Measurements from ENCODE around the gene NBEAL1.
"Not testable (repeated sequence)": the region's sequence is repeated elsewhere in the genome, so short reads cannot be mapped to it uniquely, and the experiment has no call there.

Gene NBEAL1

GRCh38 chr2:203038586-203038985 is 23.9 kb downstream of the NBEAL1 start:
- H3K4me3 ChIP-seq (ENCODE audit: low read depth, low read length), result no peak overlapping the region

- not testable (repeated sequence) for H3K4me3 ChIP-seq (ENCODE audit: low read depth, low read length)
These were observed 24.5 kb downstream of the NBEAL1 start for GRCh38 chr2:203039211-203039610.

GRCh38 chr2:203040966-203041521 is 26.4 kb downstream of the NBEAL1 start:
- no peak overlapping the region for H3K4me3 ChIP-seq (ENCODE audit: low read depth, low read length)

GRCh38 chr2:203042178-203042577 is 27.5 kb downstream of the NBEAL1 start:
- no peak overlapping the region for H3K4me3 ChIP-seq (ENCODE audit: low read depth, low read length)

- no peak overlapping the region for H3K4me3 ChIP-seq (ENCODE audit: low read depth, low read length)
These were observed 28.6 kb downstream of the NBEAL1 start for GRCh38 chr2:203043226-203043625.

GRCh38 chr2:203045867-203046266 is 31.2 kb downstream of the NBEAL1 start:
- no peak overlapping the region for H3K4me3 ChIP-seq (ENCODE audit: low read depth, low read length)

GRCh38 chr2:203052539-203052938 is 37.9 kb downstream of the NBEAL1 start:
- H3K4me3 ChIP-seq (ENCODE audit: low read depth, low read length), result no peak overlapping the region

- H3K4me3 ChIP-seq (ENCODE audit: low read depth, low read length), result no peak overlapping the region
These were observed 45.0 kb downstream of the NBEAL1 start for GRCh38 chr2:203059567-203060240.

- no peak overlapping the region for H3K4me3 ChIP-seq (ENCODE audit: low read depth, low read length)
These were observed 46.7 kb downstream of the NBEAL1 start for GRCh38 chr2:203061346-203061745.

- no peak overlapping the region for H3K4me3 ChIP-seq (ENCODE audit: low read depth, low read length)
These were observed 47.5 kb downstream of the NBEAL1 start for GRCh38 chr2:203062126-203062525.

- not testable (repeated sequence) for H3K4me3 ChIP-seq (ENCODE audit: low read depth, low read length)
These were observed 51.9 kb downstream of the NBEAL1 start for GRCh38 chr2:203066519-203067091.

GRCh38 chr2:203070701-203071100 is 56.0 kb downstream of the NBEAL1 start:
- no peak overlapping the region for H3K4me3 ChIP-seq (ENCODE audit: low read depth, low read length)

- no peak overlapping the region for H3K4me3 ChIP-seq (ENCODE audit: low read depth, low read length)
These were observed 56.5 kb downstream of the NBEAL1 start for GRCh38 chr2:203071148-203071547.

- no peak overlapping the region for H3K4me3 ChIP-seq (ENCODE audit: low read depth, low read length)
These were observed 57.7 kb downstream of the NBEAL1 start for GRCh38 chr2:203072371-203072770.

GRCh38 chr2:203077451-203077850 is 62.8 kb downstream of the NBEAL1 start:
- H3K4me3 ChIP-seq (ENCODE audit: low read depth, low read length), result no peak overlapping the region

GRCh38 chr2:203080447-203081045 is 65.9 kb downstream of the NBEAL1 start:
- H3K4me3 ChIP-seq (ENCODE audit: low read depth, low read length), result no peak overlapping the region

- no peak overlapping the region for H3K4me3 ChIP-seq (ENCODE audit: low read depth, low read length)
These were observed 68.7 kb downstream of the NBEAL1 start for GRCh38 chr2:203083328-203083727.

GRCh38 chr2:203086381-203086780 is 71.7 kb downstream of the NBEAL1 start:
- not testable (repeated sequence) for H3K4me3 ChIP-seq (ENCODE audit: low read depth, low read length)

- H3K4me3 ChIP-seq (ENCODE audit: low read depth, low read length), result not testable (repeated sequence)
These were observed 76.0 kb downstream of the NBEAL1 start for GRCh38 chr2:203090721-203091120.

- H3K4me3 ChIP-seq (ENCODE audit: low read depth, low read length), result no peak overlapping the region
These were observed 83.1 kb downstream of the NBEAL1 start for GRCh38 chr2:203097735-203098134.

GRCh38 chr2:203102357-203102756 is 87.7 kb downstream of the NBEAL1 start:
- not testable (repeated sequence) for H3K4me3 ChIP-seq (ENCODE audit: low read depth, low read length)

- H3K4me3 ChIP-seq (ENCODE audit: low read depth, low read length), result no peak overlapping the region
These were observed 89.6 kb downstream of the NBEAL1 start for GRCh38 chr2:203104273-203104672.

All from iPS-11a (cell line).